NAMALWA (cell line): Measurements from ENCODE around the gene CTAG2.
"Not testable (repeated sequence)": the region's sequence is repeated elsewhere in the genome, so short reads cannot be mapped to it uniquely, and the experiment has no call there.

Source experiments
- DNase-seq: peaks from one replicate; pipeline ENCODE4 v3.0.0-alpha.2; 2015; ENCODE audit warnings: low spot score

CTAG2 gene

GRCh38 chrX:154648931-154649330, 4.4 kb downstream of the CTAG2 start:
- no peak for DNase-seq

- DNase-seq = not testable (repeated sequence)
Observed at GRCh38 chrX:154645745-154646378, 7.5 kb downstream of the CTAG2 start.

GRCh38 chrX:154643708-154644107, 9.7 kb downstream of the CTAG2 start:
- not testable (repeated sequence) for DNase-seq

GRCh38 chrX:154641740-154642139, 11.6 kb downstream of the CTAG2 start:
- not testable (repeated sequence) for DNase-seq

GRCh38 chrX:154633661-154634060, 19.7 kb downstream of the CTAG2 start:
- not testable (repeated sequence) for DNase-seq

GRCh38 chrX:154630949-154631348, 22.4 kb downstream of the CTAG2 start:
- not testable (repeated sequence) for DNase-seq

- not testable (repeated sequence) for DNase-seq
Observed at GRCh38 chrX:154628960-154629359, 24.4 kb downstream of the CTAG2 start.

- not testable (repeated sequence) for DNase-seq
Observed at GRCh38 chrX:154620767-154621414, 32.5 kb downstream of the CTAG2 start.

- not testable (repeated sequence) for DNase-seq
Observed at GRCh38 chrX:154619182-154619581, 34.2 kb downstream of the CTAG2 start, which contains the start of gene CTAG1B. CTAG1B (minus strand) TSS chrX:154619282; CDS start chrX:154619218, 64 bp downstream.

GRCh38 chrX:154613586-154613985, 39.8 kb downstream of the CTAG2 start:
- DNase-seq = not testable (repeated sequence)

GRCh38 chrX:154611146-154611545, 42.2 kb downstream of the CTAG2 start:
- DNase-seq = not testable (repeated sequence)

- DNase-seq = not testable (repeated sequence)
Observed at GRCh38 chrX:154608823-154609222, 44.6 kb downstream of the CTAG2 start.

GRCh38 chrX:154607976-154608375, 45.4 kb downstream of the CTAG2 start:
- not testable (repeated sequence) for DNase-seq

- DNase-seq = no peak
Observed at GRCh38 chrX:154607370-154607769, 46.0 kb downstream of the CTAG2 start.

- DNase-seq = no peak
Observed at GRCh38 chrX:154605566-154605965, 47.8 kb downstream of the CTAG2 start.

GRCh38 chrX:154603438-154604430, 49.6 kb downstream of the CTAG2 start:
- DNase-seq = no peak

GRCh38 chrX:154602766-154603437, 50.5 kb downstream of the CTAG2 start:
- no peak for DNase-seq

- DNase-seq = no peak
Observed at GRCh38 chrX:154602226-154602625, 51.2 kb downstream of the CTAG2 start.
